Activated CD4-positive, alpha-beta T cell treated with anti-CD3 and anti-CD28 coated beads, Interleukin-2, amount 50 U/mL, for 24 hours (primary cell): ENCODE measurements around the gene FXYD4.
A peak's percentile ranks its signal among the peaks of the same experiment; 100 is the strongest.

Experiments
- DNase-seq, 2 donors: peaks; one replicate each; pipeline ENCODE4 v3.0.0-alpha.2; 2020; ENCODE audit warnings: low read depth in 1 of 2, low spot score in 1 of 2

The FXYD4 gene

GRCh38 chr10:43394868-43395267 lies 23.4 kb downstream of the FXYD4 start:
- no peak for DNase-seq

- no peak for DNase-seq
Observed at GRCh38 chr10:43395571-43396060, 24.2 kb downstream of the FXYD4 start.

GRCh38 chr10:43396061-43396927 lies 24.9 kb downstream of the FXYD4 start:
- peak; percentile 51 to 64 for DNase-seq

- DNase-seq: peak; percentile 57 to 75
Observed at GRCh38 chr10:43396928-43397624, 25.6 kb downstream of the FXYD4 start.

- DNase-seq: no peak
Observed at GRCh38 chr10:43398939-43399319, 27.5 kb downstream of the FXYD4 start.

GRCh38 chr10:43399320-43400310 lies 28.2 kb downstream of the FXYD4 start:
- DNase-seq: no peak

- no peak for DNase-seq
Observed at GRCh38 chr10:43401627-43402026, 30.2 kb downstream of the FXYD4 start.

GRCh38 chr10:43402176-43402575 lies 30.7 kb downstream of the FXYD4 start:
- DNase-seq: no peak

GRCh38 chr10:43402880-43403452 lies 31.5 kb downstream of the FXYD4 start:
- no peak for DNase-seq

- DNase-seq: no peak
Observed at GRCh38 chr10:43403911-43404703, 32.7 kb downstream of the FXYD4 start.

- no peak for DNase-seq
Observed at GRCh38 chr10:43404704-43405084, 33.3 kb downstream of the FXYD4 start.

GRCh38 chr10:43407148-43407575 lies 35.7 kb downstream of the FXYD4 start:
- peak in 1 of 2 donors; percentile 35 for DNase-seq

- DNase-seq: peak; percentile 79 to 90
Observed at GRCh38 chr10:43407576-43408330, 36.3 kb downstream of the FXYD4 start.

- DNase-seq: no peak
Observed at GRCh38 chr10:43408331-43408709, 36.9 kb downstream of the FXYD4 start.

GRCh38 chr10:43408710-43409384 lies 37.4 kb downstream of the FXYD4 start, which contains the start of gene HNRNPF:
TSS of gene HNRNPF (minus strand) at chr10:43409186. CDS start at chr10:43387884, 21,302 bp downstream.
- DNase-seq: peak; percentile 90 to 92

GRCh38 chr10:43409385-43410109 lies 38.1 kb downstream of the FXYD4 start:
- peak; percentile 44 to 55 for DNase-seq

- no peak for DNase-seq
Observed at GRCh38 chr10:43410345-43410744, 38.9 kb downstream of the FXYD4 start.

GRCh38 chr10:43411536-43411935 lies 40.1 kb downstream of the FXYD4 start:
- DNase-seq: no peak
